OCI-LY3 (cell line): ENCODE results near the gene FAM20B.
"Not testable (repeated sequence)": the region's sequence is repeated elsewhere in the genome, so short reads cannot be mapped to it uniquely, and the experiment has no call there.

Experiments
- EZH2phosphoT487 ChIP-seq: fragments of 200-600 bp; shearing (Covaris generic); IDR thresholded peaks from 2 replicates; pipeline ENCODE4 v1.6.1; 2018; ENCODE audit warnings: antibody characterized with exemption, mixed run types, low read depth
- TF ChIP-seq, protein P1 (sequence below): fragments of 200-600, 300-600 bp; sonication (generic); IDR thresholded peaks from 2 replicates; pipeline ENCODE4 v1.5.1; 2014; ENCODE audit warnings: antibody characterized with exemption, low read length, low read depth

DNA sequence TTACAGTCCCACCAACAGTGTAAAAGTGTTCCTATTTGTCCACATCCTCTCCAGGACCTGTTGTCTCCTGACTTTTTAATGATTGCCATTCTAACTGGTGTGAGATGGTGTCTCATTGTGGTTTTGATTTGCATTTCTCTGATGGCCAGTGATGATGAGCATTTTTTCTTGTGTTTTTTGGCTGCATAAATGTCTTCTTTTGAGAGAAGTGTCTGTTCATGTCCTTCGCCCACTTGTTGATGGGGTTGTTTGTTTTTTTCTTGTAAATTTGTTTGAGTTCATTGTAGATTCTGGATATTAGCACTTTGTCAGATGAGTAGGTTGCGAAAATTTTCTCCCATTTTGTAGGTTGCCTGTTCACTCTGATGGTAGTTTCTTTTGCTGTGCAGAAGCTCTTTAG lies 37.5 kb upstream of the FAM20B start:
- TF ChIP-seq, protein P1, sequence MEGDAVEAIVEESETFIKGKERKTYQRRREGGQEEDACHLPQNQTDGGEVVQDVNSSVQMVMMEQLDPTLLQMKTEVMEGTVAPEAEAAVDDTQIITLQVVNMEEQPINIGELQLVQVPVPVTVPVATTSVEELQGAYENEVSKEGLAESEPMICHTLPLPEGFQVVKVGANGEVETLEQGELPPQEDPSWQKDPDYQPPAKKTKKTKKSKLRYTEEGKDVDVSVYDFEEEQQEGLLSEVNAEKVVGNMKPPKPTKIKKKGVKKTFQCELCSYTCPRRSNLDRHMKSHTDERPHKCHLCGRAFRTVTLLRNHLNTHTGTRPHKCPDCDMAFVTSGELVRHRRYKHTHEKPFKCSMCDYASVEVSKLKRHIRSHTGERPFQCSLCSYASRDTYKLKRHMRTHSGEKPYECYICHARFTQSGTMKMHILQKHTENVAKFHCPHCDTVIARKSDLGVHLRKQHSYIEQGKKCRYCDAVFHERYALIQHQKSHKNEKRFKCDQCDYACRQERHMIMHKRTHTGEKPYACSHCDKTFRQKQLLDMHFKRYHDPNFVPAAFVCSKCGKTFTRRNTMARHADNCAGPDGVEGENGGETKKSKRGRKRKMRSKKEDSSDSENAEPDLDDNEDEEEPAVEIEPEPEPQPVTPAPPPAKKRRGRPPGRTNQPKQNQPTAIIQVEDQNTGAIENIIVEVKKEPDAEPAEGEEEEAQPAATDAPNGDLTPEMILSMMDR = not testable (repeated sequence)
- TF ChIP-seq EZH2phosphoT487 = not testable (repeated sequence)
